DND-41 (cell line): ENCODE results near the gene RBM34.

ENCODE experiments used
- EZH2 ChIP-seq: IDR thresholded peaks from 3 replicates; pipeline ENCODE4 v1.6.1; 2012; ENCODE audit warnings: borderline replicate concordance, low read depth, mild to moderate bottlenecking, moderate library complexity, low read length, inconsistent platforms; ENCODE audit not compliant: severe bottlenecking
- TF ChIP-seq, protein P1 (sequence below): IDR thresholded peaks from 2 replicates; pipeline ENCODE4 v1.5.1; 2012; ENCODE audit warnings: borderline replicate concordance, low read length, moderate library complexity, mild to moderate bottlenecking; ENCODE audit not compliant: poor library complexity, severe bottlenecking; ENCODE audit errors: extremely low read depth

DNA sequence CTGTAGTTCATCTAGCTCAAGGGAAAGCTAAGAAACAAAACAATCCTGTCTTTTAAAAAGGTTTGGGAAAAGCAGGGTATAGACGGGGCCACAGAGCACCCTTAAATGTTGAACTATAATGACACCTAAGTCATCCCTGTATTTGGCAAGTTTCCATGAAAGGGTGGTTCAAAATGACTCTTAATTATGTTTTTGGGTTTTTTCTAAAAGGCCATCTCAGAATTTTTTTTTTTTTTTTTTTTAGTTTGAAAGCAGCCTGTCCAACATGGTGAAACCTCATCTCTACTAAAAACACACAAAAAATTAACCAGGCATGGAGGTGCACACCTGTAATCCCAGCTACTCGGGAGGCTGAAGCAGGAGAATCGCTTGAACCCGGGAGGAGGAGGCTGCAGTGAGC is 54.6 kb downstream of the RBM34 start:
- TF ChIP-seq, protein P1, sequence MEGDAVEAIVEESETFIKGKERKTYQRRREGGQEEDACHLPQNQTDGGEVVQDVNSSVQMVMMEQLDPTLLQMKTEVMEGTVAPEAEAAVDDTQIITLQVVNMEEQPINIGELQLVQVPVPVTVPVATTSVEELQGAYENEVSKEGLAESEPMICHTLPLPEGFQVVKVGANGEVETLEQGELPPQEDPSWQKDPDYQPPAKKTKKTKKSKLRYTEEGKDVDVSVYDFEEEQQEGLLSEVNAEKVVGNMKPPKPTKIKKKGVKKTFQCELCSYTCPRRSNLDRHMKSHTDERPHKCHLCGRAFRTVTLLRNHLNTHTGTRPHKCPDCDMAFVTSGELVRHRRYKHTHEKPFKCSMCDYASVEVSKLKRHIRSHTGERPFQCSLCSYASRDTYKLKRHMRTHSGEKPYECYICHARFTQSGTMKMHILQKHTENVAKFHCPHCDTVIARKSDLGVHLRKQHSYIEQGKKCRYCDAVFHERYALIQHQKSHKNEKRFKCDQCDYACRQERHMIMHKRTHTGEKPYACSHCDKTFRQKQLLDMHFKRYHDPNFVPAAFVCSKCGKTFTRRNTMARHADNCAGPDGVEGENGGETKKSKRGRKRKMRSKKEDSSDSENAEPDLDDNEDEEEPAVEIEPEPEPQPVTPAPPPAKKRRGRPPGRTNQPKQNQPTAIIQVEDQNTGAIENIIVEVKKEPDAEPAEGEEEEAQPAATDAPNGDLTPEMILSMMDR = no peak
- TF ChIP-seq EZH2 = no peak
